G401.6 (cell line): ENCODE measurements around the gene FRYL.
A peak's percentile ranks its signal among the peaks of the same experiment; 100 is the strongest.
"Not testable (repeated sequence)": the region's sequence is repeated elsewhere in the genome, so short reads cannot be mapped to it uniquely, and the experiment has no call there.

Source experiments
- FAIRE-seq: peaks from 2 replicates; lab custom pipeline; 2012; peaks lifted over from hg19 to GRCh38; lab: Jason Lieb, UNC

Gene FRYL

GRCh38 chr4:48489683-48490011 is 290.4 kb downstream of the FRYL start:
- FAIRE-seq = no peak

DNA sequence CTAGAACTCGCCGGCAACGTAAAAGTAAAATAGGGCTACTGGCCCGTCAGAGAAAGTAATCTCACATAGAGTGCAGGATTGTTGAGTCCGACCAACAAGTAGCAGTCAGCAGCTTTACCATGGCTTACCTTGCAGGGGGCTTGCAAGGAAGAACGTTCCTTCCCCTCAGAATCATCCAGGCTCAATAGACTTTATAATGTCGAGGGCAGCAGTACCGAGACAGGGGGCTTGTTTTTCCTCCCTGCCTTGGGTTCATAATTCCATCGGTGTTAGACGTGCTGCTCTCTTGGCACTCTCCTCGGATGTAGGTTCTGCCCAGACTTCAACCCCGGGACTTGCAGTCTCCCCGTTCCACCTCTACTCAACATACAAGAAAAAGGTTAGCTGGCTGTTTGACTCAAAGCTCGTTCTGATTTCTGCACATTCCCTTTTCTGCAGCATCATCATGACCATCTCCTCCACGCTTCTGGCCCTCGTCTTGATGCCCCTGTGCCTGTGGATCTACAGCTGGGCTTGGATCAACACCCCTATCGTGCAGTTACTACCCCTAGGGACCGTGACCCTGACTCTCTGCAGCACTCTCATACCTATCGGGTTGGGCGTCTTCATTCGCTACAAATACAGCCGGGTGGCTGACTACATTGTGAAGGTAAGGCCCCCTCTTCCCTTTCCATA is 295.4 kb downstream of the FRYL start:
- FAIRE-seq = no peak

DNA sequence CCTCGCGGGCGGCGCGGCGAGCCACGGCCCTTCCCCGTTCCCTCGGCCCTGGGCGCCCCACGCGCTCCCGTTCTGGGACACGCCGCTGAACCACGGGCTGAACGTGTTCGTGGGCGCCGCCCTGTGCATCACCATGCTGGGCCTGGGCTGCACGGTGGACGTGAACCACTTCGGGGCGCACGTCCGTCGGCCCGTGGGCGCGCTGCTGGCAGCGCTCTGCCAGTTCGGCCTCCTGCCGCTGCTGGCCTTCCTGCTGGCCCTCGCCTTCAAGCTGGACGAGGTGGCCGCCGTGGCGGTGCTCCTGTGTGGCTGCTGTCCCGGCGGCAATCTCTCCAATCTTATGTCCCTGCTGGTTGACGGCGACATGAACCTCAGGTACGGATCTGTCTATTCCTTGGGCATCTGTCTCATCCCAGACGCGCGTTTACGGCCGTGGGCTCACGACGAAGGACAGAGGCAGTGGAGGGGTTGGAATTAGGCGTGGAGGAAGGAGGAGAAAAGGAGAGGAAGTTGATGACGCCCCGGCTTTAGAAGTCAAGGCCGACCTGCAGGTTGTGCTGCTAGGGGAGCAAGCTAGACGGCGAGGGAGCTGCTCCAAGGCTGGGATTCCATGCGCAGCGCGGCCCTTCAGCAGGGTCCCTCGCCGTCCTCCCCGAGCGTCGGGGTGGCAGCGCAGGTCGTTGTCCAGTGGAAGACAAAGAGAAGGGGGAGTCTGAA is 296.1 kb downstream of the FRYL start:
- no peak for FAIRE-seq

DNA sequence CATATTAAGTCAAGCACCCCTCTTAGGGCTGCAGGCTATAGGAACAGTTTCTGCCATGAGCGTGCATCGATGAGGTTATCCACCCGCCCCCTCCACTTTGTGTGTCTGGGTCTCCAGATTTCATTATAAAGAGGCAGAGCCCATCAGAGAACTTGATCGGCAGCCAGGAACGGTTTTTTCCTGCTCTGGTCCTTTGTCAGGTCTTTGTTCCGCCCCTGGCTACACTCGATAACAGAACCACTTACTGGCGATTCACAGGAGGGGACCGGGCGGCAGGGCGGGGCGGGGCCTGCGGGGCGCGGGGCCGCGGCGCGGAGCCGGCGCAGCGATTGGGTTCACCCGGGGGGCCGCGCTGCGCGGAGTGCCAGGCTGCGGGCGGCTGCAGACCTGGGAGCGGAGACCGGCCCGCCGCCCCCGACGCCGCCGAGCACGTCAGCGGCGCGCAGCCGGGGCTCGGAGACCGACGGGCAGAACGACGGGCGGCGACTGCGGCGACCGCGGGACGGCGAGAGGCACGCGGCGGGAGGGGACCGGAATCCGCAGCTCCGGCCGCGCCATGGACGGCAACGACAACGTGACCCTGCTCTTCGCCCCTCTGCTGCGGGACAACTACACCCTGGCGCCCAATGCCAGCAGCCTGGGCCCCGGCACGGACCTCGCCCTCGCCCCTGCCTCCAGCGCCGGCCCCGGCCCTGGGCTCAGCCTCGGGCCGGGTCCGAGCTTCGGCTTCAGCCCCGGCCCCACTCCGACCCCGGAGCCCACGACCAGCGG is 296.9 kb downstream of the FRYL start, which contains the start of gene SLC10A4:
TSS of gene SLC10A4 (plus strand) at position 338 of the 771 bp plus-strand sequence. CDS start at position 557, 219 bp downstream.
- no peak for FAIRE-seq

DNA sequence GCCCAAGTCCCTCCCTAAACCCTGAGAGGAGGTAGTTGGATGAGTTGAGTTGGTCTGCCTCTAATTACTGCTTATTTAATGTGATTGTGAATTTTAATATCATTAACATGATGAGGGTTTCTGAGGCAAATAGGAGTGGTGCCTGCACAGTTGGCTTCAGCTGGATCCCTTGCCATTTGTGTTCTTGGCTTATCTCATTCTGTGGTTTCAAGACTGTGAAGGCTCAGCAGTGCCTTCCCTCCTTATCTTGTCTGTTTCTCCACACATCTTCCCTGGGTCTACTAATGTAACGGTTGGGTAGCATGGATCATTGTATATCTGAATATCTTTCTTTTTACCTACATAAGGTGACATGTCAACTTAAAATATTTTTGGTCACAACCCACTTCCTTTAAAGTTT is 298.5 kb downstream of the FRYL start:
- no peak for FAIRE-seq

DNA sequence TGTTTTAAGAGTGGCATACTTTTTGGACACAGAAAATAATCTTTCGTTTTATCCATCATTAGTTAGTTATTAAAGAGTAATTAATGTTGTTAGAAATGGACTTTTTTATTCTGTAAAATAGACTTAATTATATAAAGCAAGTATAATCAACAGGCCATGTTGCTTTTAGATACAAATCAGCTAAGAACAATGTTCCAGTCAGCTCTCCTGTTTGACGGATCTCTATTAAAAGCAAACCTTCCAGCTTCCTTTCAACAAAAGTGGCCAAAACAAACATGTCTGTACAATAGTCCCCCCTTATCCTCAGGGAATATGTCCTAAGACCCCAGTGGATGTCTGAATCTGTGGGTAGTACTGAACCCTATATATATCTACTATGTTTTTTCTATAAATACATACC is 301.8 kb downstream of the FRYL start:
- FAIRE-seq = no peak

DNA sequence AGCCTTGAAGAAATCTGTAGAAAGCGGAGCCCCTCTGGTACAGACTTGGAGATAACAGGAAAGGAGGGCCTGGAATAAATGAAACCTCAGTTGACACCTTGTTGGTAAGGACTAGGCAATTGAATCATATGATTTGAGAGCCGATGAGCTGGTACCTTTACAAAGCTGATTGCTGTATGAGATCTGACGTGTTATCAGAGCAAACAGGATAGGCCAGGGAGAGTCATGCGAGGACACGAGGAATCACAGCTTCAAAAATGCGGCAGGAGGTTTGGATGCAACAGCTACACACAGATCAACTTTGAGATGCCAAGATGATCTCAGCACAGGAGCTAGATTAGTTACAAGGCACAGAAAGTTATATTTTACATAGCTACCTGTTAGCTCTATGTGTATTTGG is 304.3 kb downstream of the FRYL start:
- no peak for FAIRE-seq

- FAIRE-seq = peak; percentile 39
Measured at GRCh38 chr4:48472794-48473193, 307.3 kb downstream of the FRYL start.

GRCh38 chr4:48470570-48470969 is 309.5 kb downstream of the FRYL start:
- FAIRE-seq = no peak

DNA sequence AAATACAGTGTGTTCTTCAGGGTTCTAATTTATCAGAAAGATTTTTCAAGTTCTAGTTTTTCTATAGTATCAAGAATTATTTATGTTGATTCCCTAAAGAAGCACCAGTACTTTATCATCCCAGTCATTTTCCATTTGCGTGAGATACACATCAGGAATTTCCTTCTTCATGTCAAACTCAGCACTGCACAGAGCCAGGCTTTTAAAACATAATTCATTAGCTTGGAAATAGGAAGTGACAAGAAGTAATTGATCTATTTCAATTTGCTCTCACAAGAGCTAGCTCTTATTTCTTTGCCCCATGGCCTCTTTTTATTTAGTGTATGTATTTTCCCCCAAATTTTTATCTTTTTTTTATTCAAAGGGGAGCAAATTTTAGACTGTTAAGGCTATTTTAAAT is 309.9 kb downstream of the FRYL start:
- no peak for FAIRE-seq

- FAIRE-seq = no peak
Measured at GRCh38 chr4:48467891-48468290, 312.2 kb downstream of the FRYL start.

DNA sequence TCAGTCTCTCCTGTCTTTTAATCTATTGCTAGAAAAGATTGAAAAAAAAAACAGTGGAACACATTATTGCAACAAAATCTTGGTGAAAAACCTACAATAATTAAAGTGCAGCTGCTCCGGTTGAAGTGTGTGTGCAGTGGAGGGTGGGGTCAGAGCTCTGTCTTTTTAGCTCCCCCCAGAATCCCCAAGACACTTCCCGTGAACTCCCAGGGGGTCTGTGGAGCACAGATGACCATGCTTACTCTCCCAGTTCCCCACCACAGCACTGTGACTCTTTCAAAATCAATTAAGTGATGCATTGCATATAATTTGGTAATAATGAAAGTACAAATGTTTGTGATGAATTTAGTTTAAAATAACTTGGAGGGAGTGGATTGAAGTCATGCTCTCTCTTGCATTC is 312.6 kb downstream of the FRYL start:
- FAIRE-seq = no peak

- FAIRE-seq = no peak
Measured at GRCh38 chr4:48462363-48462762, 317.7 kb downstream of the FRYL start.

DNA sequence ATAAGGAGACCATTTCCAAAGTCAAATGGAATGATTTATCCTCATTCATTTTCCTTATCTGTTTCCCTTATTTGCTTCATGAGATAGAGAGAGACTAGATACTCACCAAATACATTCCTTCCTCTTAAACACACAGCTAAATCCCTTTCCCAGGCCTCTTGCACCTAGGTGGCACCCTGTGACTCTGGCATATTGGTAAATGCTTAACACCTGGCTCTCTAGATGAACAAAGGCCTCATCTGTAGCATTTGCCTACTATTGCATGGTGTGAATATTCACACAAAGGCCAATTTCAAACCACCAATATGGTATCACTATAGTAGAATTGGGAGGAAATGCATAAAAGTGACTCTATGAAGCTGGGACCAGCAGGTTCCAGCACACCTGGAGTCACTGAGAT is 319.1 kb downstream of the FRYL start:
- FAIRE-seq = no peak

DNA sequence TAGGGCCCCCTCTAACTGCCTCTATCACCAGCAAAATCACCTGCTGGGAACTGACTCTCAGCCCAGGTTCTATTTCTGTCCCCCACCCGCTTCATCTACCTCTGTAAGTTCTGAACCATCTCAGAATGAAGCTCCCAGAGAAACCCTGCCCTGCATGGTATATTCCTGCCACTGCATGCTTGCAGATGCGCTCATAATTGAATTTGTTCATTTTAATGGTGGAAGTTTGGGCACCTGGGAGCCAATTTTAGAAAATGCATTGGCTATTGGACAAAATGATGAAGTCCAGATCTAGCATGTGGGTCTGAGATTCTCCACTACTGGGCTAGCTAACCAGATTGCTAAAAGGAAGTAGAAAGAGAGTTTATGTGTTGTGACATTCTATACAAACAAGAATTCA is 325.5 kb downstream of the FRYL start:
- no peak for FAIRE-seq

- FAIRE-seq = not testable (repeated sequence)
Measured at GRCh38 chr4:48451656-48452055, 328.4 kb downstream of the FRYL start.

- FAIRE-seq = no peak
Measured at GRCh38 chr4:48450740-48451139, 329.3 kb downstream of the FRYL start.

DNA sequence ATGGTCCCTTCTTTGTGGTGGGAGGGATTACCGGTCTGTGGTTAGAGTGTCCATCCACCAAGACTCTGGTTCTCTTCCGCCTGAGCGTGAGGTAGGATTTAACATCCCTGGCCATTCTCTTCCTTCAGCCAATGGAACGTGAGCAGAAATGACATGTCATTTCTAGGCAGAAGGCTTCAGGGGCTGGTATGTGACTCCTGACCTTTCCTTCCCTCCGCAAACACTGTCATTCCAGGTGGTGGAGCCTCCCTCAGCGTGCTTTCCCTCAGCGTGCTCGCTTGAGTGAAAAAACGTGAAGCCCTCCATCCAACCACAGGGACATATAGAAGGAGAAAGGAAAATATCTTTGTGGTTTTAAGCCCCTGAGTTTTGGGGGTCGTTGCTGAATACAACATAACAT is 330.9 kb downstream of the FRYL start:
- no peak for FAIRE-seq
